WTC11 (cell line): ENCODE measurements around the gene PKN3. TPM values are rescaled to one million over a fixed set of nuclear protein-coding genes. Genes with fewer than 3 reads are reported as not detected.

Experiments used
- AR ChIP-seq: fragments of 250-450 bp; sonication (Bioruptor Pico); IDR thresholded peaks from 2 replicates; pipeline ENCODE4 v1.9.0; 2021; ENCODE audit warnings: mild to moderate bottlenecking
- CREB1 ChIP-seq: sonication (generic); formaldehyde crosslinking; IDR thresholded peaks from 2 replicates; pipeline ENCODE4 v1.8.0; 2023; ENCODE audit warnings: mild to moderate bottlenecking, missing genetic modification reagents
- E2F1 ChIP-seq: sonication (generic); formaldehyde crosslinking; IDR thresholded peaks from 2 replicates; pipeline ENCODE4 v1.8.0; 2022; ENCODE audit warnings: mild to moderate bottlenecking, missing genetic modification reagents
- ELF4 ChIP-seq: sonication (generic); formaldehyde crosslinking; IDR thresholded peaks from 2 replicates; pipeline ENCODE4 v1.8.1; 2022; ENCODE audit warnings: low read depth, mild to moderate bottlenecking, moderate library complexity, missing genetic modification reagents
- ESRRA ChIP-seq: sonication (generic); formaldehyde crosslinking; IDR thresholded peaks from 2 replicates; pipeline ENCODE4 v1.8.1; 2022; ENCODE audit warnings: mild to moderate bottlenecking, missing genetic modification reagents, borderline replicate concordance
- FOXJ3 ChIP-seq: sonication (generic); formaldehyde crosslinking; IDR thresholded peaks from 2 replicates; pipeline ENCODE4 v1.9.0; 2021; ENCODE audit warnings: missing genetic modification reagents, mild to moderate bottlenecking, borderline replicate concordance
- FOXK1 ChIP-seq: sonication (generic); formaldehyde crosslinking; IDR thresholded peaks from 2 replicates; pipeline ENCODE4 v1.8.0; 2022; ENCODE audit warnings: mild to moderate bottlenecking, moderate library complexity, missing genetic modification reagents
- GRHL2 ChIP-seq: fragments of 250-450 bp; sonication (Bioruptor Pico); IDR thresholded peaks from 2 replicates; pipeline ENCODE4 v1.8.0; 2022; ENCODE audit warnings: mild to moderate bottlenecking, moderate library complexity; ENCODE audit not compliant: insufficient replicate concordance, severe bottlenecking
- HMGA2 ChIP-seq: fragments of 250-450 bp; sonication (Bioruptor Pico); IDR thresholded peaks from 2 replicates; pipeline ENCODE4 v1.4.0; 2021; ENCODE audit warnings: mild to moderate bottlenecking, moderate library complexity
- JAZF1 ChIP-seq: fragments of 250-450 bp; sonication (Bioruptor Pico); IDR thresholded peaks from 2 replicates; pipeline ENCODE4 v1.9.0; 2021; ENCODE audit warnings: moderate library complexity, mild to moderate bottlenecking, inconsistent platforms
- KAT7 ChIP-seq: sonication (generic); formaldehyde crosslinking; IDR thresholded peaks from 2 replicates; pipeline ENCODE4 v1.8.1; 2023; ENCODE audit warnings: missing genetic modification reagents, mild to moderate bottlenecking, borderline replicate concordance
- NFYB ChIP-seq: sonication (generic); formaldehyde crosslinking; conservative IDR thresholded peaks from 2 replicates; pipeline ENCODE4 v1.8.0; 2022; ENCODE audit warnings: low read depth, missing genetic modification reagents
- OVOL2 ChIP-seq: fragments of 250-450 bp; sonication (Bioruptor Pico); IDR thresholded peaks from 2 replicates; pipeline ENCODE4 v1.9.0; 2021; ENCODE audit warnings: mild to moderate bottlenecking, borderline replicate concordance
- PRRX2 ChIP-seq: fragments of 250-450 bp; sonication (Bioruptor Pico); IDR thresholded peaks from 2 replicates; pipeline ENCODE4 v1.8.0; 2021; ENCODE audit warnings: mild to moderate bottlenecking
- SP1 ChIP-seq: sonication (generic); formaldehyde crosslinking; conservative IDR thresholded peaks from 2 replicates; pipeline ENCODE4 v1.8.1; 2022; ENCODE audit warnings: missing genetic modification reagents
- TEAD1 ChIP-seq: sonication (generic); formaldehyde crosslinking; IDR thresholded peaks from 2 replicates; pipeline ENCODE4 v1.8.0; 2022; ENCODE audit warnings: mild to moderate bottlenecking, missing genetic modification reagents
- TEAD4 ChIP-seq: sonication (generic); formaldehyde crosslinking; IDR thresholded peaks from 2 replicates; pipeline ENCODE4 v1.8.0; 2022; ENCODE audit warnings: mild to moderate bottlenecking, missing genetic modification reagents
- TP53 ChIP-seq: sonication (generic); formaldehyde crosslinking; IDR thresholded peaks from 2 replicates; pipeline ENCODE4 v1.8.1; 2023; ENCODE audit warnings: mild to moderate bottlenecking, missing genetic modification reagents
- USF1 ChIP-seq: sonication (generic); formaldehyde crosslinking; IDR thresholded peaks from 2 replicates; pipeline ENCODE4 v1.8.0; 2022; ENCODE audit warnings: mild to moderate bottlenecking, missing genetic modification reagents
- ZBTB43 ChIP-seq: sonication (generic); formaldehyde crosslinking; IDR thresholded peaks from 2 replicates; pipeline ENCODE4 v1.8.1; 2023; ENCODE audit warnings: mild to moderate bottlenecking, missing genetic modification reagents
- ZNF219 ChIP-seq: sonication (generic); formaldehyde crosslinking; IDR thresholded peaks from 2 replicates; pipeline ENCODE4 v1.8.0; 2023; ENCODE audit warnings: missing genetic modification reagents, mild to moderate bottlenecking, borderline replicate concordance
- ZNF232 ChIP-seq: sonication (generic); formaldehyde crosslinking; IDR thresholded peaks from 2 replicates; pipeline ENCODE4 v1.8.0; 2022; ENCODE audit warnings: mild to moderate bottlenecking, missing genetic modification reagents
- ZNF423 ChIP-seq: fragments of 250-450 bp; sonication (Bioruptor Pico); IDR thresholded peaks from 2 replicates; pipeline ENCODE4 v2.1.2; 2022; ENCODE audit warnings: mild to moderate bottlenecking, moderate library complexity
- ZNF532 ChIP-seq: fragments of 250-450 bp; sonication (Bioruptor Pico); IDR thresholded peaks from 2 replicates; pipeline ENCODE4 v1.9.0; 2021; ENCODE audit warnings: mild to moderate bottlenecking, borderline replicate concordance
- total RNA-seq: library from RNA; stranded (reverse); gene quantifications from 3 replicates; pipeline ENCODE4 v1.2.3, GENCODE V29; 2021
- TF ChIP-seq, protein P1 (sequence below): sonication (generic); formaldehyde crosslinking; IDR thresholded peaks from 2 replicates; pipeline ENCODE4 v1.8.1; 2023; ENCODE audit warnings: mild to moderate bottlenecking, missing genetic modification reagents
- TF ChIP-seq, protein P2 (sequence below): sonication (generic); formaldehyde crosslinking; IDR thresholded peaks from 2 replicates; pipeline ENCODE4 v1.8.1; 2022; ENCODE audit warnings: low read depth, missing genetic modification reagents, borderline replicate concordance

Gene PKN3
- total RNA-seq, 1 experiment from 2014 or later, result 24.1 TPM

DNA sequence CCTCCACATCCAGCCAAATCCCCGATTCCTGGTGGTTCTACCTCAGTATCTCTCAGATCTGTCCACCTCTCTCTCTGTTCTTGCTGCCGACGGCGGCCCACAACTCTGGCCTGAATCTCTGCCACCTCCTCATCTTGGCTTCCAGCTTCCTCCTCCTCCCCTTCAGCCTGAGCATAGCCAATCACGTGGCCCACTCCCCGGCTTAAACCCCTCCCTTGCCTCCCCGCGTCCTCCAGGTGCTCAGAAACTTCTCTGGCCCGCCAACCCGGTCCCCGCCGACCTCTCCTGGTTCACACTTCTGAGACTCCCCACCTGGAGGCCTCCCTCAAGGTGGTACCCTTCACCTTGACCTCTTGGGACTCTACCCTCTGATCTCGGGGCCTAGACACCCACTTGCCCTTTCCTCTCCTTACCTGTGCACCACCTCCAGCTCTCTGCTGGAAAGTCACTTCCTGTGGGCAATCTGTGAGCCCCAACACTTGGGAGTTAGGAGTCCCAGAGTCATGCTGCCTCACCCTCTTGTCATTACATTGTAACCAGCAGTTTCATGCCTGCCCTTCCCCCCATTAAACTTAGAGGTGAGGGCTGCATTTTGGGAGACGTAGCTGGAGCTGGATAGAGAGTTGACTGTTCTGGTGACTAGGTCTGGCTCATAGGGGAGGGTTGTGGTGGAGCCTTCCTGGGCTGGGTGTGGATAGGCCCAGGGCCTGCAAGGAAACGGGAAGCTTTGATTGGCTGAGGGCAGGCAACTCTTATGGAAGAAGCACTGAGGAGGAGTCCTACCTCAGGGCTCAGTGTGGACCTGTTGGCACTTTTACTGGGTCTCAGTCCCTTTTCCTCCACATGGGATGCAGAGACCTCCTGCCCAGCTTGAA is 17.7 kb upstream of the PKN3 start (continued):
- TF ChIP-seq ZNF532 (CRISPR knock-in tag), result no peak
- no peak; the same call in 1 of the 2 replicates for TF ChIP-seq NFYB (CRISPR knock-in tag)
- no peak for TF ChIP-seq CREB1 (CRISPR knock-in tag)
- TF ChIP-seq FOXK1, result no peak
- no peak for TF ChIP-seq TEAD1 (CRISPR knock-in tag)
- no peak for TF ChIP-seq TEAD4 (CRISPR knock-in tag)
- no peak for TF ChIP-seq OVOL2 (CRISPR knock-in tag)
- no peak for TF ChIP-seq ZNF219 (CRISPR knock-in tag)
- no peak for TF ChIP-seq TP53 (CRISPR knock-in tag)
- TF ChIP-seq ZNF232 (CRISPR knock-in tag), result no peak
- no peak for TF ChIP-seq JAZF1 (CRISPR knock-in tag)
- TF ChIP-seq, protein P1, sequence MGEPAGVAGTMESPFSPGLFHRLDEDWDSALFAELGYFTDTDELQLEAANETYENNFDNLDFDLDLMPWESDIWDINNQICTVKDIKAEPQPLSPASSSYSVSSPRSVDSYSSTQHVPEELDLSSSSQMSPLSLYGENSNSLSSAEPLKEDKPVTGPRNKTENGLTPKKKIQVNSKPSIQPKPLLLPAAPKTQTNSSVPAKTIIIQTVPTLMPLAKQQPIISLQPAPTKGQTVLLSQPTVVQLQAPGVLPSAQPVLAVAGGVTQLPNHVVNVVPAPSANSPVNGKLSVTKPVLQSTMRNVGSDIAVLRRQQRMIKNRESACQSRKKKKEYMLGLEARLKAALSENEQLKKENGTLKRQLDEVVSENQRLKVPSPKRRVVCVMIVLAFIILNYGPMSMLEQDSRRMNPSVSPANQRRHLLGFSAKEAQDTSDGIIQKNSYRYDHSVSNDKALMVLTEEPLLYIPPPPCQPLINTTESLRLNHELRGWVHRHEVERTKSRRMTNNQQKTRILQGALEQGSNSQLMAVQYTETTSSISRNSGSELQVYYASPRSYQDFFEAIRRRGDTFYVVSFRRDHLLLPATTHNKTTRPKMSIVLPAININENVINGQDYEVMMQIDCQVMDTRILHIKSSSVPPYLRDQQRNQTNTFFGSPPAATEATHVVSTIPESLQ, result no peak
- TF ChIP-seq FOXJ3 (CRISPR knock-in tag), result no peak
- TF ChIP-seq E2F1 (CRISPR knock-in tag), result no peak
- TF ChIP-seq HMGA2 (CRISPR knock-in tag), result no peak
- TF ChIP-seq GRHL2 (CRISPR knock-in tag), result no peak
- TF ChIP-seq ZBTB43 (CRISPR knock-in tag), result no peak
- TF ChIP-seq KAT7 (CRISPR knock-in tag), result no peak
- TF ChIP-seq SP1 (CRISPR knock-in tag), result 0 out of 2 replicates have a peak, but pooled peaks have one; percentile 45
- TF ChIP-seq AR (CRISPR knock-in tag), result no peak
- TF ChIP-seq ESRRA (CRISPR knock-in tag), result no peak
- TF ChIP-seq, protein P2, sequence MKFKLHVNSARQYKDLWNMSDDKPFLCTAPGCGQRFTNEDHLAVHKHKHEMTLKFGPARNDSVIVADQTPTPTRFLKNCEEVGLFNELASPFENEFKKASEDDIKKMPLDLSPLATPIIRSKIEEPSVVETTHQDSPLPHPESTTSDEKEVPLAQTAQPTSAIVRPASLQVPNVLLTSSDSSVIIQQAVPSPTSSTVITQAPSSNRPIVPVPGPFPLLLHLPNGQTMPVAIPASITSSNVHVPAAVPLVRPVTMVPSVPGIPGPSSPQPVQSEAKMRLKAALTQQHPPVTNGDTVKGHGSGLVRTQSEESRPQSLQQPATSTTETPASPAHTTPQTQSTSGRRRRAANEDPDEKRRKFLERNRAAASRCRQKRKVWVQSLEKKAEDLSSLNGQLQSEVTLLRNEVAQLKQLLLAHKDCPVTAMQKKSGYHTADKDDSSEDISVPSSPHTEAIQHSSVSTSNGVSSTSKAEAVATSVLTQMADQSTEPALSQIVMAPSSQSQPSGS (CRISPR knock-in tag), result no peak
- TF ChIP-seq USF1, result peak; percentile 90
- TF ChIP-seq ZNF423 (CRISPR knock-in tag), result no peak
- no peak for TF ChIP-seq ELF4 (CRISPR knock-in tag)
- no peak for TF ChIP-seq PRRX2 (CRISPR knock-in tag)
